Adipocyte (in vitro differentiated cells): ENCODE data around the gene CLPX.

Source experiments
- DNase-seq: peaks from one replicate; pipeline ENCODE4 v3.0.0-alpha.2; 2015; ENCODE audit warnings: low read depth
- H3K27me3 ChIP-seq: replicated peaks from 2 replicates; pipeline ENCODE4 v1.7.0; 2013; ENCODE audit warnings: mild to moderate bottlenecking, low read length, moderate library complexity; ENCODE audit not compliant: control insufficient read depth, insufficient read depth
- H3K36me3 ChIP-seq: 2 replicates; pipeline ENCODE4 v1.7.0; 2013; ENCODE audit warnings: low read length, mild to moderate bottlenecking, moderate library complexity; ENCODE audit not compliant: control insufficient read depth, insufficient read depth, severe bottlenecking
- H3K4me1 ChIP-seq: 2 replicates; pipeline ENCODE4 v1.7.0; 2013; ENCODE audit warnings: mild to moderate bottlenecking, low read length, moderate library complexity; ENCODE audit not compliant: control insufficient read depth, insufficient read depth
- H3K4me3 ChIP-seq: 2 replicates; pipeline ENCODE4 v1.7.0; 2013; ENCODE audit warnings: mild to moderate bottlenecking, low read length, moderate library complexity
- H3K9ac ChIP-seq: 2 replicates; pipeline ENCODE4 v1.7.0; 2013; ENCODE audit warnings: mild to moderate bottlenecking, low read length, moderate library complexity
- H3K9me3 ChIP-seq: 2 replicates; pipeline ENCODE4 v1.7.0; 2013; ENCODE audit warnings: mild to moderate bottlenecking, low read length, moderate library complexity; ENCODE audit not compliant: control insufficient read depth

The CLPX gene

DNA sequence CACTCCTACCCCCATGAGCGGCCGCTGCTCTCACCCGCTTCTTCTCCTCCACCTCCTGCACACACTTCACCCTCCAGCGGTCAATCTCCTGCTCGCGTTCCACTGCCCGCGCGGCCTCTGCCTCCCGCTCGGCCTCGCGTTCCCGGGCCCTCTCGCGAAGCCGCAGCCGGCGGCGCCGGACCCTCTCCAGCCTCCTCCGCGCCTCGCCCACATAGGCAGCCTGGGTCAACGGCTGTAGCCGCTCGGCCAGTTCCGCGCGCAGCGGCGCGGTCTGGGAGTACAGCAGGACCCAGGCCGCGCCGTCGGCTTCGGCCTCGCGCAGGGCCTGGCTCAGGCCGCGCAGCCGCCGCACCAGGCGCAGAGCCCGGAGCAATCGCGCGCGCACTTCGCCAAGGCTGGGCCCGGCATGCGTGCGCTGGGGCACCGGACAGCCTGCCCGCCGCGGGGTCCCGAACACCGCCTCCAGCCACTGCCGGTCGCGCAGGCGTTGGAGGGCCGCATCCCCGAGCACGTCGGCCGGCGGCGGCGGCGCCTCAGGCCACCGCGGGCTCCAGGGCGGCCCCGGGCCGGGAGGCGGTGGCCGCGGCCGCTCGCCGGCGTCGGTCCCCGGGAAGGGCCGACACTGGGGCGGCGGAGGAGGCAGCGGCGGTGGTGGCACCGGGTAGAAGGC, 52.1 kb downstream of the CLPX start:
- H3K9me3 ChIP-seq, result no peaks in the 10 kb centered on the region
- peaks cover 20% of the 10 kb centered on the region for H3K36me3 ChIP-seq
- peak overlapping the region; percentile 89 for H3K4me3 ChIP-seq
- peak overlapping the region; percentile 94 for H3K9ac ChIP-seq
- H3K27me3 ChIP-seq, result no peaks in the 10 kb centered on the region
- H3K4me1 ChIP-seq, result peaks cover 13% of the 10 kb centered on the region
- peak; percentile 76 for DNase-seq

DNA sequence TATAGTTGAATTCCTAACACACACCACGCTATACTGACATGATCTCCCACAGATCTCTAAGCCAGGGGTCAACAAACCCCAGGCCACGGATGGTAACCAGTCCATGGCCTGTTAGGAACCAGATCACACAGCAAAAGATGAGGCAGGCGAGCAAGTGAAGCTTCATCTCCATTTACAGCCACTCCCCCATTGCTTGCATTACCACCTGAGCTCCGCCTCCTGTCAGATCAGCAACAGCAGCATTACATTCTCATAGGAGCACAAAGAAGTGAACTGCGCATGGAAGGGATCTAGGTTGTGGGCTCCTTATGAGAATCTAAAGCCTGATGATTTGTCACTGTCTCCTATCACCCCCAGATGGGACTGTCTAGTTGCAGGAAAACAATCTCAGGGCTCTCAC, 54.2 kb downstream of the CLPX start:
- H3K9me3 ChIP-seq, result no peaks in the 10 kb centered on the region
- peaks cover 38% of the 10 kb centered on the region for H3K36me3 ChIP-seq
- H3K9ac ChIP-seq, result no peak overlapping the region
- H3K4me1 ChIP-seq, result peaks cover 13% of the 10 kb centered on the region
- no peaks in the 10 kb centered on the region for H3K27me3 ChIP-seq
- H3K4me3 ChIP-seq, result no peak overlapping the region
- no peak for DNase-seq

DNA sequence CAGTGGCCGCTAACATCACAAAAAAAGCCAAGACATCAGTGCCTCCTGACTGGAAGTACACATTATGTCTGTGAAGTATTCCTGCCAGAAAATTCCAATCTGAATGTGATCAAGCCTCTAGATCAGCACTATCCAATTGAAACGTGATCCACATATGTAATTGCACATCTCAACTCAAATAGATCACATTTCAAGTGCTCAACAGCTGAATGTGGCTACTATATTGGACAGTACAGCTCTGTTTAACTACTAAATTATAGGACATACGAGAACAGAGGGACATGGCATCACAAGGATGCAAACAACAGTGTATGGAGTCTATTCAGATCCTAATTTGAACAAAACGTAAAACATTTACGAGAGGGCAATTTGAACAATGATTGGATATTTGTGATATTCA, 69.6 kb downstream of the CLPX start:
- H3K36me3 ChIP-seq, result peaks cover 81% of the 10 kb centered on the region
- H3K27me3 ChIP-seq, result no peaks in the 10 kb centered on the region
- no peaks in the 10 kb centered on the region for H3K9me3 ChIP-seq
- no peak for DNase-seq
- H3K9ac ChIP-seq, result no peak overlapping the region
- no peaks in the 10 kb centered on the region for H3K4me1 ChIP-seq
- no peak overlapping the region for H3K4me3 ChIP-seq

GRCh38 chr15:65115086-65115485, 70.1 kb downstream of the CLPX start, which contains the start of gene UBAP1L:
TSS of gene UBAP1L (minus strand) at chr15:65115200. CDS start at chr15:65106215, 8,985 bp downstream.
- Histone ChIP-seq H3K36me3 (peaks cover 81% of the 10 kb centered on the region), H3K4me1 (no peaks in the 10 kb centered on the region), H3K27me3 (no peaks in the 10 kb centered on the region), H3K4me3 (no peak within 1 kb of the TSS), H3K9me3 (no peaks in the 10 kb centered on the region), H3K9ac (no peak within 1 kb of the TSS)
- no peak for DNase-seq

DNA sequence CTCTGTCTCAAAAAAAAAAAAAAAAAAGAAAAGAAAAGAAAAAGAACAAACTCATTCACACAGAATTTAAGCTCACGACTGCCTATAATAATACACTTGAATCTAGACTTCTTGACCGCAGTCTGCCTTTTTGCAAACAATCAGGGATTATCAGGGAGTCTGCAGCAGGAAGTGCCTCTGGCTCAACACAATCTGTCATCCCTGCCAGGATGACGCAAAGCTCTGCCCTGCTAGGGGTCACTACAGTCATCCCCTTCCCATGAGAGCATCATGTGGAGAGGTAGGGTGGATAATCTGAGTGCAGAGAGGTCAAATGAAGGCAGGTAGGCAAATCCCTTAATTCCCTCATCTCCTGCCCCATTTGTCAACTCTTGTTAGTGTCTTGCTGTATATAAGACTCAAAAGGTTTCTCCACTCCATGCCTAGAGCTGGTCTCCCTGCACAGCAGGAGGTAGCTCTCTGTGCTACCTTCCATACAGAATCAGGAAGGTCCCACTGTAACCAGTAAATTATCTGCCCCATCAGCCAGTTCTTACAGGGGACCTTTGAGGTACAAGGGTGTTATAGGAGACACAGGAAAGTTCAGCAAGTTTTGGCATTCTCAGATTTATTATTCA, 74.4 kb downstream of the CLPX start:
- H3K36me3 ChIP-seq, result peaks cover 52% of the 10 kb centered on the region
- H3K9ac ChIP-seq, result no peak overlapping the region
- no peak overlapping the region for H3K4me3 ChIP-seq
- no peaks in the 10 kb centered on the region for H3K9me3 ChIP-seq
- DNase-seq, result peak; percentile 57
- no peaks in the 10 kb centered on the region for H3K4me1 ChIP-seq
- no peaks in the 10 kb centered on the region for H3K27me3 ChIP-seq

DNA sequence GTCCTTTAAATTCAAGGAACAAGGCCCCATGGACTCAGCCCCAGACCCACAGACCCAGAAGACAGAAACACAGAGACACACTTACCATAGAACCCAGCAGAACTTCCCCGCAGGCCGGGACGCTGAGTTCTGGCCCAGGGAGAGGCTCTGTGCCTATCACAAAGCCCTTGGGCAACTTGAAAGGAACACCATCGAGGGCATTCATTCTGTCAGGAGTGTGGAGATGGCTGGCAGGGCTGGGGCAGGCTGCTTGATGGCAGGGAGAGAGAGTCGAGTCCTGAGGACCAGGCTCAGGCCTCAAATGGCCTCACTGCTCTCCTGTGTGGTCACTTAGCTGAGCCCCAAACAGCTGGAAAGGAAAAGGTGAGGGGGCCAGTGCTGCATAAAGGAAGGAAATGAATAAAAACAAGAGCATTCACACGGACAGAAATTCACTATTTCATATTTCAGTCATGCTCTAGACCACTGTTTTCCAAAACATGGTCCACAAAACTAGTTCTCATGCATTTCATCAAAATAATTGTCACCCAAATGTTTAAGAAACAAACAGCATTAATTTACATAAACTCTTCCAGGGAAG, 79.0 kb downstream of the CLPX start:
- Histone ChIP-seq H3K9ac (no peak overlapping the region), H3K36me3 (peaks cover 27% of the 10 kb centered on the region), H3K4me3 (no peak overlapping the region), H3K27me3 (no peaks in the 10 kb centered on the region), H3K9me3 (no peaks in the 10 kb centered on the region), H3K4me1 (no peaks in the 10 kb centered on the region)
- DNase-seq, result no peak

GRCh38 chr15:65105038-65105437, 80.1 kb downstream of the CLPX start:
- Histone ChIP-seq H3K9ac (no peak overlapping the region), H3K27me3 (no peaks in the 10 kb centered on the region), H3K36me3 (peaks cover 37% of the 10 kb centered on the region), H3K9me3 (no peaks in the 10 kb centered on the region), H3K4me1 (no peaks in the 10 kb centered on the region), H3K4me3 (no peak overlapping the region)
- no peak for DNase-seq

GRCh38 chr15:65102912-65103311, 82.2 kb downstream of the CLPX start:
- Histone ChIP-seq H3K4me3 (no peak overlapping the region), H3K4me1 (no peaks in the 10 kb centered on the region), H3K9me3 (no peaks in the 10 kb centered on the region), H3K27me3 (no peaks in the 10 kb centered on the region), H3K9ac (no peak overlapping the region), H3K36me3 (peaks cover 56% of the 10 kb centered on the region)
- no peak for DNase-seq

GRCh38 chr15:65101891-65102708, 83.0 kb downstream of the CLPX start:
- Histone ChIP-seq H3K9ac (no peak overlapping the region), H3K4me1 (no peaks in the 10 kb centered on the region), H3K4me3 (no peak overlapping the region), H3K36me3 (peaks cover 60% of the 10 kb centered on the region), H3K27me3 (no peaks in the 10 kb centered on the region), H3K9me3 (no peaks in the 10 kb centered on the region)
- no peak for DNase-seq

DNA sequence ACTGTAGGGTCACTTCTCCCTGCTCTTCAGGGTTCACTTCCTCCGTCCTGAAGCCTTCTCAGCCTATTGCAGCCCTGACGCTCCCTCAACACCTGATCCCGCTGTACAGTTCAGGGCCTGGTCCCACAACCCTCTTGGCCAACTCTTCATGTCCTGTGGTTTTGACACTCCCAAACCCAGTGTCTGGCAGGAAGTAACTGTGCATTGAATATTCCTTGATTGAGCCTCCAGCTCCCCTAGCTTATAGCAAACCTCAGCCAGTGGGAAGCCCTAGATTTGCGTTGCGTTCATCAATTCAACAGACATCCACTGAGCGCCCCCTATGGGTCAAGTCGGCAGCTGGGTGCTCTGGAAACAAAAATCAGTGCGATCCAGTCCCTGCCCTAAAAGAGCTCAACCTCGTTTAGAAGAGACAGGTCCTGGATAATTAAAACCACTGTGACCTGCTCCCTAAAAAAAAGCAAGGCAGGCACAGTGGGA, 83.7 kb downstream of the CLPX start:
- peak; percentile 62 for DNase-seq
- no peak overlapping the region for H3K9ac ChIP-seq
- H3K27me3 ChIP-seq, result no peaks in the 10 kb centered on the region
- H3K36me3 ChIP-seq, result peaks cover 63% of the 10 kb centered on the region
- H3K4me1 ChIP-seq, result no peaks in the 10 kb centered on the region
- H3K9me3 ChIP-seq, result no peaks in the 10 kb centered on the region
- H3K4me3 ChIP-seq, result no peak overlapping the region

DNA sequence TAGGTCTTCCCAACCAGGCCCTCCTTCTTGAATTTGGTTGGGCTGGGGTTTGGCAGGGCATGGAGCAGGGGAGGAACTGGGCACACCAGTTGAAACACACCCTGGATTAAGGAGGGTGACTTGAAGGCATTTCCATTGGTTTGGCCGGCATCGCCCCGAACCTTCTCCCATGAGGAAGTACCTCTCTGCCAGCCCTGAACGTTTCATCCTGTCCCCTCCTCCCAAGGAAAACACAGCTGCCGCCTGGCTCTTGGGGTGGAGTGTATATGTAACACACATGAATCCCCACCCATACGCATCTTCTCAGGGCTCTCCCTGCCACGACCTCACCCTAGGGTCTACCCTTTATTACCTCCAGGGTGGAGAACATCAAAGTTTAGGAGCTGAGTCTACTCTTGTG, 84.7 kb downstream of the CLPX start:
- no peak for DNase-seq
- peaks cover 54% of the 10 kb centered on the region for H3K36me3 ChIP-seq
- H3K4me1 ChIP-seq, result no peaks in the 10 kb centered on the region
- no peaks in the 10 kb centered on the region for H3K27me3 ChIP-seq
- H3K9ac ChIP-seq, result no peak overlapping the region
- H3K9me3 ChIP-seq, result no peaks in the 10 kb centered on the region
- no peak overlapping the region for H3K4me3 ChIP-seq
